HG03565 (cell line): ENCODE data around the gene TGM2.

Experiments
- ATAC-seq: cut with Tn5 transposase; IDR thresholded peaks from one replicate; pipeline ENCODE4 v1.9.1; 2021; ENCODE audit warnings: mild to moderate bottlenecking, moderate library complexity; ENCODE audit not compliant: unreplicated experiment

TGM2 gene

DNA sequence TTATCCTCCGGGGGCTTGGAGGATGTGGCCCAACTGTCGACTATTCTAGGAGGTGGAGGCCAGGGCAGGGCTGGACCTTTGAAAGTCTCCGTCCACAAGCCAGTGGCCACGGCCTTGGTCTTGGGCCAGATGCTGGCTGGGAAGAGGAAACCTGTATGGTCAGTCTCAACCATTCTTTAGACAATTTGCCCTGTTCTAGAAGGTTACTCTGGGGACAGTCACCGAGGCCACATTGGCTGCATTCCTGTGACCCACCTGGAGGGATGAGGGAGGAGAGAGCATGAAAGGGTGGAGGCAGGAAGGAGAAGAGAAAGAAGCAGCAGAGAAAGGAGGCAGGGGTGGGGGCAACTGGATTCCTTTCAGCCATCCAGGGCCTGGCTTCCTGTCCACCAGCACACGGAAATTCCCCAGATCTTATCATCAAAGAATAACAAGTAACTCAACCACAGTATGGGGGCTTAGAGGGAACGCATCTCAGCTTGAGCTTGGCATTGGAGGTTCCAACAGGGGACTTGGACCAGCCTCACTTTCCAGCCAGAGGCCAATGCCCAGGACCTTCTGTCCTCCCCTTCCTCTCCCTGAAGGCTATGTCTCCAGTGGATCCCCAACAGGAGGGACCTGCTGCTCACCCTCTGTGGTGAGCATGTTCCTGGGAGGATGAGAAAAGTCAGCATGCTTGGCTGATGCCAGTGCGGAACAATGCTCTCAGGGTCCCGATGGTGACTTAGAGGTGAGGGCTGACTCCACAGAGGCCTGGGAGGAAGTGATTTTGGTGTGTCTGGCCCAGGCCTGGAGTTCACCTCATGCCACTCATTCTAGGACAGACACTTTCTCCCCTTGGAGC, 30.4 kb downstream of the TGM2 start:
- no peak for ATAC-seq

- no peak for ATAC-seq
These were observed 31.2 kb downstream of the TGM2 start for GRCh38 chr20:38133680-38134426.

DNA sequence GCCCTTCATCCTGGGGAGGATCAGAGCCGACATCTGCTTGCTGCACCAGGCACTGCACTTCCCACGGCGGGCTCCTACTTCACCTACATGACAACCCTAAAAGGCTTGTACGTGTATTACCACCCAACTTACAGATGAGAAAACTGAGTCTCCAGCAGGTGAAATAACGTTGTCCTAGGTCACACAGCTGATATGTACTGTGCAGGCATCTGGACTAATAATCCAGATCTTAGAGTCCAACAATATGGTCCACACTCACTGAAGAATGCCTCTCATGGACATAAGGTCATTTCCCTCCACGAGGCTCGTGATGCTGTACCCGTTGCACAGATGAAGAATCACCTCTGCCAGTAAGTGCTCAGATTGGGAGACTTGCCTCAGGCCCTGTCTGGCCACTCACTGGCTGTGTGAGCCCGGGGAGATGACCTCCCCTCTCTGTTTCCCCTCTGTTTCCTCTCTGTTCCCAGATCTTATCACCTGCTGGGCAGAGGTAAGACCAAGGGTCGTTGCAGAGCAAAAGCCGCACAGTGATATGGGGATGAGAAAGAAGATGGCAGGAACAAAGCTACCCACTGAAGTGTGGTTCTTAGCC, 32.1 kb downstream of the TGM2 start:
- no peak for ATAC-seq

DNA sequence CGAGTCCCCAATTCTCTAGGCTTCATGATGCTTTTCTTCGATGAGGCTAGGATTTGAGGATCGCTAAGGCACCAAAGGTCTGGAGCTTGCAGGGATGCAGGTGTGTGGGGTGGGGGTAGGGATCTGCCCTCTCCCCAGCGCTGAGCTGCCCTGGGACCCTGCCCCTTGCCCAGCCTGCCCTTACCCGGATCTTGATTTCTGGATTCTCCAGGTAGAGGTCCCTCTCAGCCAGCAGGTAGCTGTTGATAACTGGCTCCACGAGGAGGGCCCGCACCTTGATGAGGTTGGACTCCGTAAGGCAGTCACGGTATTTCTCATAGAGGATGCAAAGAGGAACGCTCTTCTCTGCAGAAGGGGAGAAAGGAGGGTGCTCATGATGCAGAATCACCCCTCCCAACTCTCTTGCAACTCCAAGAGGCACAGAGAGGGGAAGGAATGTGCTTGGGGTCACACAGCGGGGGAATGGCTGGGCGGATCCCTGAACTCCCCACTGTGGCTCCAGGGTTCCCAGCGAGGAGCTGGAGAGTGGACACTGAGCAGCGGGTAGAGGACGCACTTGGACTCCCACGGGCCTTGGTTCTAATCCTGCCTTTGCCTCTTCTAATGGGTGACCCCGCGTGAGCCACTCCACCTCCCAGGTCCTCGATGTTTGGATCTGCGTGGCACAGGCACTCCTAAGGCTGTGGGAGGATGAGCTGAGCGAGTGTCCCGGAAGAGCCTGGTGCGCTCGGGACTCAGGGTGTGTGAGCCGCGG, 32.7 kb downstream of the TGM2 start:
- no peak for ATAC-seq

DNA sequence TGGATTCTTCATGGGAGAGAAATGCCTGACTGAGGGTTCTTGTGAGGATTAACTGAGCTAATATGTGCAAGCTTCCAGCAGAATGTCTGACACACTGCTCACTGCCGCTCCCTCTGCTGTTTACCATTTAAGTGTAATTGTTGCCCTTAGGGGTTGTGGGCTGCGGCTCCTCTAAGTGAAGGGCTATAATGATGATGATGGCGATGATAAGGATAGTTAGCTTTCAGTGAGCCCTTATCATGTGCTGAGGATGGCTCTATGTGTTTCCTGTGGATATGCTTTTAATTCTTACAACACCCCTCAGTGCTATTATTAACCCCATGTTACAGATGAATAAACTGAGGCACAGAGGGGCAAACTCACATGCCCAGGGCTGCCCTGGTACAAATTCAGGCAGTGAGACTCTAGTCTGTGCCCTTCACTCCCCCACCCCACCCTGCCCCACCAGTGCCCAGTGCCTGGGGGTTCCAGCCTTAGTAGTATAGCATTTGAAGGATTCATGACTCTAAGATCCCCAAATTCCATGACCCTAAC, 33.4 kb downstream of the TGM2 start:
- ATAC-seq: no peak

DNA sequence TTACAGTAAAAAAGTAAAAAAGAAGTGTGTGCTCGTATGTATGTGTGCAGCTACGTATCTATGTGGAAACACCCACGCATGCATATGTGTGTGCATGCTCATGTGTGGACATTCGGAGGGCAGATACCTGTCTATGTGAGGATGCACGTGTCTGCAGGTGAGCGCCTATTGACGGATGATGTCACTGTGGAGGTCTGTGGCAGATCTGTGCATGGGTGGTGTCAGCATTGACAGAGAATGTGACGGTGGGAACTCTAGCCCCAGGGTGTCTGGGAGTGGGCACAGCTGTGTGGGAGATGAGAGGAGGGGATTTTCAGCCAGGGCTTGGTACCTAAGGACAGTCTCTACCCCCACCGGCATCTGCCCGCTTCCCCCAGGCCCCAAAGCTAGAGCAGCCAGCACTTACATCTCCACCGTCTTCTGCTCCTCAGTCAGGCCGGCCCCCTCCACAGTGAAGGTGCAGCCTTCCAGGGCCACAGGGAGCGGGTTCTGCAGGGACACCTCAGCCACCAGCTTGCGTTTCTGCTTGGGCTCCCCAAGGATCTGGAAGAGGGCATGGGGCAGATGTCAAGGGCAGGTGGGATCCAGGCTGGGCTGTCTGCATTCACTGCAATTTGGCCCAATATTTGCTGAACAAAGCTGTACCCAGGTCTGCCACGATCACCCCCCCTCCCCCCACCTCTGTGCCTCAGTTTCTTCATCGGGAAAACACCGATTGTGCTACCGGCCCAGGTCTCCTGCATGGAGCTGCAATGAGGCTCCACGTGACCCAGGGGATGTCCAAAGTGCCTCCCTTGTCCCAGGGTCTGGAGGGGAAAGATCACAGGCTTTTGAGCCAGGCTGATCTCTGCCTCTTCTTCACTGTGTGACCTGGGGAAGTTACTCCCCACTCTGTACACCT, 34.1 kb downstream of the TGM2 start:
- no peak for ATAC-seq

DNA sequence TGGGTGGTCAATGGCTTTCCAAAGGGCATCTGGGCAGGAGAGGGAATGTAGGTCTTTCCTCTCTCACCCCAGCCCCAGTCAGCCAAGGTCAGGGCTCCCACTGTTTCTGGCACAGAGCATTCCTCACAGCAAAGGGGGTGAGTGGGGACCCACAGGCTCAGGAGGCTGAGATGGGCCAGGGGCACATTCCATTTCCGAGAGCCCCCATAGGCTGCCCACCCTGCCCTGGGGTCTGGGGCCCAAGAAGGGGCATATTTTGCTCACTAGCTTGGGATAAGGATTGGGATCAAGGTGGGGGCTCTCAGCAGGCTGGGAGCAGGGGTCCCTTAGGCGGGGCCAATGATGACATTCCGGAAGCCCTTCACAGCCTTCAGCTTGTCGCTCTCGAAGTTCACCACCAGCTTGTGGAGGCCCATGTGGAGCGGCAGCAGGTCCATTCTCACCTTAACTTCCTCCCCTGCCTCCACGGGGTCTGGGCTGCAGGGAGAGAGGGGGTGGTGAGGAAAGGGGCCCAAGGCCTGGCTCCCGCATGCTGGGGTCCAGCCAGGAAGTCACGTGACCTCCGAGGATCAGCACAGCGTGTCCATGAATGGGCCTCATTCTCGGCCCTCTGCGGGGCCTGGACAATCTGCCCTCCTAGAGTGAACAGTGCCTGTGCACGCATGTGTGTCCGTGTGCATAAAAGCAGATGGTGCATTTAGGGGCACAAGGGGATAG, 35.0 kb downstream of the TGM2 start:
- ATAC-seq: no peak

GRCh38 chr20:38129248-38129865, 35.7 kb downstream of the TGM2 start:
- ATAC-seq: no peak

- ATAC-seq: no peak
These were observed 36.4 kb downstream of the TGM2 start for GRCh38 chr20:38128691-38129090.

DNA sequence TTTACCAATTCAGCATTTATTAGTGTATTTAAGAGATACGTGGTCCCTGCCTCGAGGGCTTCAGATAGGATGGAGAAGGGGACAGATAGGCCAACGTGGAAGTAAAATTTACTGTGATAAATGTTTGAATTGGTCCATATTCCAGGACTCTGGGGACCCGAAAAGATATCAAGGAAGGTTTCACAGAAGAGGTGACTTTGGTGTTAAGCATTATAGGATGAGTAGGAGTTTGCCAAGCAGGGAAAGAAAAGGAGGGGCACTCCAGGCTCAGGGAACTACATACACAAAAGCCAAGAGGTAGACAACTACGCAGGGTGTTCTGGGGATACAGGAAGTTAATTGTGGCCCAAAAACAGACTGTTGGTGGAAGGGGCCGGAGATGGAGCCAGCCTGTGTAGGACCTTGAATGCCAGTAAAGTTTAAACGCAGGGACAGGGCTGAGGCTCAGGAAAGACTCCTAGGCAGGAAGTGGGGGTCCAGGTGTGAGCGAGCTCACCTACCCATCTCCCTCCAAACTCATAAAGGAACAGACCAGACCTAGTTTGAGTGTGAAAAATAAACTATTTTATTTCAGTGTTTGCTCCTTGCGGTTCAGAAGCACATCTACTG, 37.0 kb downstream of the TGM2 start:
- no peak for ATAC-seq

- no peak for ATAC-seq
These were observed 38.0 kb downstream of the TGM2 start for GRCh38 chr20:38126932-38127621.

DNA sequence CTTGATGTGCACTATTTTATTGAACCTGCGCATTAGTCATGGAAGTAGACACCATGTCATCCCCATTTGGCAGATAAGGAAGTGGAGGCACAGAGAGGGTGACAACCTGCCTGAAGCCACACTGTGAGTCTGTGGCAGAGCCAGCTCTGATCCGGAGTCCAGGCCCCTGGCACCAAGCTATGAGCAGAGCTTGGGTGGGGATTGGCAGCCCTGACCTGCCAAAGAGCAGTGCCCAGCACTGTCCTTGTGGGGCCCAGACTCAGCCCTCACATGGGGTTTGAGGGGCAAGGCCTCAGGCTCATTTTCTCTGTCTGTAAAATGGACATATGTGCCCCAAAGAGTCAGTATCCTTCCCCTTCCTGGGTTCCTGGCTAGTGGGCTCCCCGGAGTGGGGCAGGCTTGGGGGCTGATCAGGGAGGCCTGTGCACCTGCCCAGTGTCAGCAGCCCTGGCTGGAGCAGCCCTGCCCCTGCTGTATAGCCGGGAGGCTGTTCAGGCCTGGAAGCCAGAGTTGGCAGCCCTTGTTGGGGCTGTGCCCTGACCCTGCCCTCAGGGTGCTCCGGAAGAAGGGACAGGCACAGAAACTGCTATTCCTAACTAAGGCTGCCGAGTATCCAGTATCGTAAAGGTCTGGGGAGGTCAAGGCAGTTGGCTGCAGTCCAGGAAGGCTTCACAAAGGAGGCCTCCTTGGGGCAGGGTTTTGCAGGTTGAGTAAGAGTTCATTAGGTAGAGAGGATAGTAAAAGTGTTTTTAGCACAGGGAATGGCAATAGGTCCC, 38.7 kb downstream of the TGM2 start:
- no peak for ATAC-seq

DNA sequence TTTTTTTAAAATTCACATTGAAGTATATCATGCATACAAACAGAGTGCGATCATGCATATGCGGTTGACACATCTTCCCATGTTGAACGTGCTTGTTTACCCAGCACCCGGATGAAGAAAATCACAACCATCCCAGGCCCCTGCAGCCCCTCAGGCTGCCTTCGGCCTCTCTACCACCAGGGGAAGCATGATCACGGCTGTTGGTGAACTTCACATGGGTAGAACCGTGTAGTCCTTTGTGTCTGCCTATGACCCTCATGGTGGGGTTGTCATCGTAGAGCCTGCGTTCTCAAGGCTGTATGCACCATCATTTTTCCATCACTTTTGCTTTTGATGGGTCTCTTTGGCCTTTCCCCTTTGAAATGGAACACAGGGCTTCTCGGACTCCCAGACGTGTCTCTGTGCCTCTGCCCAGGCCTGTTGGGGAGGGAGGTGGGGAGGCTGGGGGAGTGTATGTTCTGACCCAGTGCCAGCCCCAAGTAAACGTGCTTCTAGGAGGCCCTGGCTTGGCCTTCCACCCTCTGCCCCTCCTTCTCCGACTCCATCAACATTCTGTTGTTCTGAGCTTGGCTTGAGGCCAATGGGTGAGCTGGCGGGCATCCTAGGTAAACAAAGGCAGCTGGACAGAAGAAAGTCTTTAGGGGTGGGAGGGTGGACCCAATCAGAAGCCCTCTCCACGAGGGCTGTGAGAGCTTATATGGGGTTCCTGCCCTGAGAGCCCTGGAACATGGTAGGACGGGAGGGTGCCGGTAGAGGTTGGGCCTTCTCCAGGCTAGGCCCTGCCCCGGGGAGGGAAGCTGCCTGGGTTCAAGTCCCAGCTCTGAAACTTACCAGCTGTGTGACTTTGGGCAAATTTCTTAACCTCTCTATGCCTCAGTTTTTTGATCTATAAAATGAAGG, 39.7 kb downstream of the TGM2 start:
- ATAC-seq: no peak

GRCh38 chr20:38123021-38123587, 42.0 kb downstream of the TGM2 start:
- ATAC-seq: no peak

DNA sequence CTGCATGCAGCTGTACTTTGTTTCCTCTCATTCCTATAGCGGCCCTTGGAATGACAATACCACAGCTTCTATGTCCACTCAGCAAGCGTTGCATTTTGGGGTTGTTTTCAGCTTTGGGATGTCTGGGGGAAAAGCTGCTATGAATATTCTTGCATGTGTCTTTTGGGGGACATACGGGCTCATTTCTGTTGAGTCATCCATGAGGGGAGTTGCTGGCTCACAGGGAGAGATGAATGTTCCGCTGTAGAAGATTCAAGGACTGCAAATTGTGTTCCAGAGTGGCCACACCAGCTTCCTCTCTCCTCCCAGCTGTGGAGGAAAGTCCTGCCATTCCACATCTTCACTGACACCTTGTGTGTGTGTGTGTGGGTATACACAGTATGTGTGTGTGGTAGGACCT, 43.3 kb downstream of the TGM2 start:
- no peak for ATAC-seq

- ATAC-seq: no peak
These were observed 44.5 kb downstream of the TGM2 start for GRCh38 chr20:38120625-38120988.
